Testis (tissue), 3 donors: ENCODE measurements around the gene KMT2B. TPM values are rescaled to one million over a fixed set of nuclear protein-coding genes. Genes with fewer than 3 reads are reported as not detected.

ENCODE experiments used
- DNase-seq: peaks from one replicate; pipeline ENCODE4 v3.0.0-alpha.2; 2019
- H3K27ac ChIP-seq, 2 donors: fragments of 200-600 bp; sonication (generic); one replicate each; pipeline ENCODE4 v1.5.1; 2019
- H3K27me3 ChIP-seq: fragments of 200-600 bp; sonication (generic); one replicate; pipeline ENCODE4 v1.5.1; 2019
- H3K36me3 ChIP-seq: fragments of 200-600 bp; sonication (generic); one replicate; pipeline ENCODE4 v1.5.1; 2017; ENCODE audit warnings: low read depth; ENCODE audit errors: missing control alignments
- H3K4me1 ChIP-seq: fragments of 200-600 bp; sonication (generic); one replicate; pipeline ENCODE4 v1.5.1; 2019
- H3K4me3 ChIP-seq, 2 donors: fragments of 200-600 bp; sonication (generic); one replicate each; pipeline ENCODE4 v1.5.1; 2017 to 2019
- H3K9me3 ChIP-seq: fragments of 200-600 bp; sonication (generic); one replicate; pipeline ENCODE4 v1.5.1; 2017
- POLR2A ChIP-seq: fragments of 450-650 bp; IDR thresholded peaks from one replicate; pipeline ENCODE4 v1.6.1; 2017; ENCODE audit warnings: antibody characterized with exemption, mild to moderate bottlenecking, moderate library complexity
- WGBS, 2 donors: methylation state at CpG; one replicate each; pipeline ENCODE4 v1.1.5; 2018; 5-methylcytosine and 5-hydroxymethylcytosine counted together
- intact Hi-C: fragments of 100-400 bp; cut with DNase I; formaldehyde crosslinking; loops from one replicate; pipeline ENCODE4 v1.15.1; 2023; ENCODE audit warnings: low total_unique reads
- polyA plus RNA-seq: library from polyadenylated mRNA; stranded (reverse); fragments of 350-450 nt; fragmentation: Illumina TruSeq; extraction: RNeasy Lipid Tissue Mini Kit (QIAGEN cat#74804); gene quantifications from one replicate; pipeline ENCODE4 v1.2.3, GENCODE V29; 2014; ENCODE audit warnings: low read depth, low replicate concordance; ENCODE audit not compliant: insufficient read depth
- total RNA-seq, 2 donors: library from RNA; depleted of rRNA; stranded (reverse); fragments of >200 nt; gene quantifications; one replicate each; pipeline ENCODE4 v1.2.3, GENCODE V29; 2016
- TF ChIP-seq, protein P1 (sequence below), 3 experiments: fragments of 450-650 bp in 2 of 3; fragments of 200-600 bp in 1 of 3; sonication (generic) in 1 of 3; IDR thresholded peaks; one replicate each; pipeline ENCODE4 v1.5.1; 2016 to 2019; ENCODE audit warnings: antibody characterized with exemption in 3 of 3, mild to moderate bottlenecking in 2 of 3, moderate library complexity in 1 of 3

KMT2B gene
- total and polyA plus RNA-seq, 3 donors from 2014 or later, result 73.3 to 110 (median 109) TPM

DNA sequence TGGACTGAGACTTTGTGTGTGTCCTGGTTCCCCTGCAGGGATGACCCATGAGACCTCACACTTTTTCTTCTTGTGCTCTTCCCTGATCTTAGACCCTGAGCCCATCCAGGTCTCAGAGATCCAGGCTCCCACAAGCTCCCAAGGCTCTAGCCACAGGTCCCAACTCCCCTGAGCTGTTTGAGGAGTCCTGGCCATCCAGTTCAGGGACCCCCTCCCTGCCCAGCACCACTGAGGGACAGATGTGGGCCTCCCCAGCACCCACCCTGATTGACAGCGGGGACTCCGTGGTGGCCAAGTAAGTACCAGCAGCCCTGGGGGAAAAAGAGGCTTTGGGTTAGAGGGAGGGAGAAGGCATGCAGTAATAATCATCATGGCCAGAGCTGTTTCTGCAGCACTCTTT is 41.9 kb downstream of the KMT2B start:
- H3K27ac ChIP-seq, result no peak overlapping the region
- TF ChIP-seq POLR2A, result no peak
- TF ChIP-seq, protein P1, sequence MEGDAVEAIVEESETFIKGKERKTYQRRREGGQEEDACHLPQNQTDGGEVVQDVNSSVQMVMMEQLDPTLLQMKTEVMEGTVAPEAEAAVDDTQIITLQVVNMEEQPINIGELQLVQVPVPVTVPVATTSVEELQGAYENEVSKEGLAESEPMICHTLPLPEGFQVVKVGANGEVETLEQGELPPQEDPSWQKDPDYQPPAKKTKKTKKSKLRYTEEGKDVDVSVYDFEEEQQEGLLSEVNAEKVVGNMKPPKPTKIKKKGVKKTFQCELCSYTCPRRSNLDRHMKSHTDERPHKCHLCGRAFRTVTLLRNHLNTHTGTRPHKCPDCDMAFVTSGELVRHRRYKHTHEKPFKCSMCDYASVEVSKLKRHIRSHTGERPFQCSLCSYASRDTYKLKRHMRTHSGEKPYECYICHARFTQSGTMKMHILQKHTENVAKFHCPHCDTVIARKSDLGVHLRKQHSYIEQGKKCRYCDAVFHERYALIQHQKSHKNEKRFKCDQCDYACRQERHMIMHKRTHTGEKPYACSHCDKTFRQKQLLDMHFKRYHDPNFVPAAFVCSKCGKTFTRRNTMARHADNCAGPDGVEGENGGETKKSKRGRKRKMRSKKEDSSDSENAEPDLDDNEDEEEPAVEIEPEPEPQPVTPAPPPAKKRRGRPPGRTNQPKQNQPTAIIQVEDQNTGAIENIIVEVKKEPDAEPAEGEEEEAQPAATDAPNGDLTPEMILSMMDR (IDR thresholded peaks at IDR 0.05), result no peak
- intact Hi-C loops, result no loop called here
- no peak for DNase-seq
- no peaks in the 10 kb centered on the region for H3K9me3 ChIP-seq
- no peaks in the 10 kb centered on the region for H3K27me3 ChIP-seq
- H3K4me1 ChIP-seq, result peaks cover 24% of the 10 kb centered on the region
- H3K4me3 ChIP-seq, result no peak overlapping the region
- no peaks in the 10 kb centered on the region for H3K36me3 ChIP-seq
- 83 to 88% methylated on average over 1 to 2 of the region's 2 CpGs for WGBS, 2 donors

DNA sequence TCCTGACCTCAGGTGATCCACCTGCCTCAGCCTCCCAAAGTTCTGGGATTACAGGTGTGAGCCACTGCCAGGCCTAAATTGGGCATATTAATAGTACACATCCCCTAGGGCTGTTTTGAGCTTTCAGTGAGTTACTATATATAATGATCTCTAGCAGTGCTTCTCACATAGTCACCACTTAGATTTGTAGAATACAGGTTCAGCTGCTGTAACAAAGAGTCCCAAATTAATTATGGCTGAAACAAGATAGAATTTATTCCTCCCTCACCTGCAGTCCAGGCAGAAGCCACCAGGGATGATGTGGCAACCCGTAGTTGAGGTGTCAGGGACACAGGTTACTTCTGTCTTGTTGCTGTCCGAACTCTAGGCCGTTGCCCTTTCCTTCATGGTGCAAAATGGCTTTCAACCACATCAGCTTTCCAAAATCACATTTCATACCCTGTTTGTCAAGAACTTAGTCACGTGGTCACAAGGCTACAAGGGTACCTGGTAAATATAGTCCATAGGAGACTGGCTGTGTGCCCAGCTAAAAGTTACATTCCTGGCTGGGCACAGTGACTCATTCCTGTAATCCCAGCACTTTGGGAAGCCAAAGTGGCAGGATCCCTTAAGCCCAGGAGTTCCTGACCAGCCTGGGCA is 43.0 kb downstream of the KMT2B start:
- TF ChIP-seq, protein P1 (IDR thresholded peaks at IDR 0.05), result no peak
- TF ChIP-seq POLR2A, result no peak
- Histone ChIP-seq H3K9me3 (no peaks in the 10 kb centered on the region), H3K36me3 (no peaks in the 10 kb centered on the region), H3K27ac (no peak overlapping the region), H3K27me3 (no peaks in the 10 kb centered on the region), H3K4me3 (no peak overlapping the region), H3K4me1 (peaks cover 20% of the 10 kb centered on the region)
- intact Hi-C loops, result no loop called here
- no peak for DNase-seq
- WGBS, 2 donors, result 91 to 93% methylated on average over 4 of the region's 4 CpGs

- no peak for TF ChIP-seq POLR2A
- TF ChIP-seq, protein P1 (IDR thresholded peaks at IDR 0.05), result no peak
- no peak for DNase-seq
- Histone ChIP-seq H3K27me3 (no peaks in the 10 kb centered on the region), H3K27ac (no peak overlapping the region), H3K4me3 (no peak overlapping the region), H3K4me1 (peaks cover 18% of the 10 kb centered on the region), H3K36me3 (no peaks in the 10 kb centered on the region), H3K9me3 (no peaks in the 10 kb centered on the region)
- 86 to 92% methylated on average over 17 of the region's 17 CpGs for WGBS, 2 donors
- intact Hi-C loops, result no loop called here
These were observed 46.9 kb downstream of the KMT2B start for GRCh38 chr19:35764432-35765315.

DNA sequence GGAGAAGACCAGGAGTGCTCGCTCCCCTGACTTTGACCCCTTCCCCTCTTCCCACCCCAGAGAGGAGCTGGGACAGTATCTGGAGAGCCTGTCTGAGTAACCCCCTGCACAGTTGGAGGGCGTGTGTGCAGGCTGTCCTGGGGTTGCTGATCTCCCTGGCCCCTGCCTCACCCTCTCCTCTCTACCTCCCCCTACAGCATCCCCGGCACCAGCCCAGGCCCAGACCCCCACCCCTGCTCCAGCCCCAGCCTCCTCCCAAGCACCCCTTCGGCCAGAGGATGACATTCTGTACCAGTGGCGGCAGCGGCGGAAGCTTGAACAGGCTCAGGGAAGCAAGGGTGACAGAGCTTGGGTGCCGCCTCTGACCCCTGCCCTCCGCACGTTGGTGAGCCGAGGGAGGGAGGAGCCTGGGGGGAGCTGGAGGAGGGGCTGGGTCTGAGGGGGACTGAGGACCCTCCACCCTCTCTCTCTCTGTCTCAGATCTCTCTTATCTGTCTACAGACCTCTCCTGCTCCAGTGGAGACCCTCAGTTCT is 48.8 kb downstream of the KMT2B start:
- 78 to 80% methylated on average over 11 of the region's 11 CpGs for WGBS, 2 donors
- no peak overlapping the region for H3K27ac ChIP-seq

More for the DNA sequence above, 48.8 kb downstream of the KMT2B start:
- H3K27me3 ChIP-seq, result no peaks in the 10 kb centered on the region
- H3K4me3 ChIP-seq, result no peak overlapping the region
- intact Hi-C loops, result no loop called here
- no peak for DNase-seq
- peaks cover 18% of the 10 kb centered on the region for H3K4me1 ChIP-seq
- no peaks in the 10 kb centered on the region for H3K36me3 ChIP-seq
- no peak for TF ChIP-seq POLR2A
- TF ChIP-seq, protein P1 (IDR thresholded peaks at IDR 0.05), result no peak
- no peaks in the 10 kb centered on the region for H3K9me3 ChIP-seq
